Fibroblast of pulmonary artery (primary cell): ENCODE data around the gene CCR7.

ENCODE experiments used
- DNase-seq: peaks from one replicate; pipeline ENCODE4 v3.0.0-alpha.2; 2010; ENCODE audit warnings: low read depth
- H3K4me3 ChIP-seq: replicated peaks from 2 replicates; pipeline ENCODE4 v1.5.1; 2011; ENCODE audit warnings: low read depth, mild to moderate bottlenecking, control low read depth, low read length, moderate library complexity
- TF ChIP-seq, protein P1 (sequence below): IDR thresholded peaks from 2 replicates; pipeline ENCODE4 v1.5.1; 2011; ENCODE audit warnings: mild to moderate bottlenecking, control low read depth, low read length, inconsistent platforms; ENCODE audit errors: missing control alignments

Gene CCR7

DNA sequence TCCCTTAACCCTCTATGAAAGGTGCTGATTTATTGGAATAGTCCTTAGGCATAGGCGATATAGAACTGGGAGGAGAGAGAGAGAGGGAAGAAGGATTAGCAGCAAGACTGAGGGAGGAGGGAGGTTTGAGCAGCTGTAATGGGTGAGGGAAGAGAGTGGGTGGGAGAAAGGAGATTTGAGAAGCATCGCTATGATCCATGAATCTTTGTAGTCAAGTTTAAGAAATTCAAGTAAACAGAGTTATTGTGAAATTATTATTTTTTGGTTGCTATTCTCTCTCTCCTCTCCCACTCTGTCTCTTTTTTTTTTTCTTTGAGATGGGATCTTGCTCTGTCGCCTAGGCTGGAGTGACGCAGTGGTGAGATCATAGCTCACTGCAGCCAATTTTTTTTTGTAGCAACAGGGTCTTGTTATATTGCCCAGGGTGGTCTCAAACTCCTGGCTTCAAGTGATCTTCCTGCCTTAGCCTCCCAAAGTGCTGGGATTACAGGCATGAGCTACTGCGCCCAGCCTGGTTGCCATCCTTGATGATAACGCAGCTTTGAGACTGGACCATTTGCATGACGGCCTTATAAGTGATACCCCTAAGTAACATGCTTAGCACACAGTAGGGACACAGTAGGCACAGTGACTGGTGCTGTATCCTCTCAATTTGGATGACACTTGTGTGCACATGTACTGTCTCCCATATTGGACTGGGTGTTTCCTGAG, 42.9 kb downstream of the CCR7 start:
- H3K4me3 ChIP-seq = no peak overlapping the region
- TF ChIP-seq, protein P1, sequence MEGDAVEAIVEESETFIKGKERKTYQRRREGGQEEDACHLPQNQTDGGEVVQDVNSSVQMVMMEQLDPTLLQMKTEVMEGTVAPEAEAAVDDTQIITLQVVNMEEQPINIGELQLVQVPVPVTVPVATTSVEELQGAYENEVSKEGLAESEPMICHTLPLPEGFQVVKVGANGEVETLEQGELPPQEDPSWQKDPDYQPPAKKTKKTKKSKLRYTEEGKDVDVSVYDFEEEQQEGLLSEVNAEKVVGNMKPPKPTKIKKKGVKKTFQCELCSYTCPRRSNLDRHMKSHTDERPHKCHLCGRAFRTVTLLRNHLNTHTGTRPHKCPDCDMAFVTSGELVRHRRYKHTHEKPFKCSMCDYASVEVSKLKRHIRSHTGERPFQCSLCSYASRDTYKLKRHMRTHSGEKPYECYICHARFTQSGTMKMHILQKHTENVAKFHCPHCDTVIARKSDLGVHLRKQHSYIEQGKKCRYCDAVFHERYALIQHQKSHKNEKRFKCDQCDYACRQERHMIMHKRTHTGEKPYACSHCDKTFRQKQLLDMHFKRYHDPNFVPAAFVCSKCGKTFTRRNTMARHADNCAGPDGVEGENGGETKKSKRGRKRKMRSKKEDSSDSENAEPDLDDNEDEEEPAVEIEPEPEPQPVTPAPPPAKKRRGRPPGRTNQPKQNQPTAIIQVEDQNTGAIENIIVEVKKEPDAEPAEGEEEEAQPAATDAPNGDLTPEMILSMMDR = no peak
- no peak for DNase-seq

DNA sequence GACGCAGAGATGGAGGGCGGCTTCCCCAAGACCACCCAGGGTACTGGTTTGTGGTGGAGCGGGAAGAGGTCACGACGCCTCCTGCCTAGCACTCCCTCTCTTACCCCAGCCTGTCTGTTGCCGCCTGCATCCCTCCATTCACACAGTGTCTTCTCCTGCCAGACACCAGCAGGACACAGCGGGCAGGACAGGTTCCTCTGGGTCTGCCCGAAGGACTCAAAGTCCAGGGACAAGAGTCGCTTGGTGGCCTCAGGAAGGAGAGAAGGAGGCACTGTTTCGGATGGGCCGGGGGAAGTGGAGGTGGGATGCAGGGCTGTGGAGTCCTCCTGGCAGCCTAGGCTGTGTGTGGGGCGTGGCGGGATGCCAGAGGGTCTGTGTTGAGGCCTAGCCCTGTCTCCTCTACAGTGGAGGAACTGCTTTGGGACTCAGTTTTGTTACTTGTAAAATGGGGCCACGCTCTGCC, 44.2 kb downstream of the CCR7 start:
- H3K4me3 ChIP-seq = no peak overlapping the region
- DNase-seq = no peak
- TF ChIP-seq, protein P1 = no peak

- no peak overlapping the region for H3K4me3 ChIP-seq
- DNase-seq = no peak
- TF ChIP-seq, protein P1 = no peak
These were observed 46.0 kb downstream of the CCR7 start for GRCh38 chr17:40519089-40519775.

DNA sequence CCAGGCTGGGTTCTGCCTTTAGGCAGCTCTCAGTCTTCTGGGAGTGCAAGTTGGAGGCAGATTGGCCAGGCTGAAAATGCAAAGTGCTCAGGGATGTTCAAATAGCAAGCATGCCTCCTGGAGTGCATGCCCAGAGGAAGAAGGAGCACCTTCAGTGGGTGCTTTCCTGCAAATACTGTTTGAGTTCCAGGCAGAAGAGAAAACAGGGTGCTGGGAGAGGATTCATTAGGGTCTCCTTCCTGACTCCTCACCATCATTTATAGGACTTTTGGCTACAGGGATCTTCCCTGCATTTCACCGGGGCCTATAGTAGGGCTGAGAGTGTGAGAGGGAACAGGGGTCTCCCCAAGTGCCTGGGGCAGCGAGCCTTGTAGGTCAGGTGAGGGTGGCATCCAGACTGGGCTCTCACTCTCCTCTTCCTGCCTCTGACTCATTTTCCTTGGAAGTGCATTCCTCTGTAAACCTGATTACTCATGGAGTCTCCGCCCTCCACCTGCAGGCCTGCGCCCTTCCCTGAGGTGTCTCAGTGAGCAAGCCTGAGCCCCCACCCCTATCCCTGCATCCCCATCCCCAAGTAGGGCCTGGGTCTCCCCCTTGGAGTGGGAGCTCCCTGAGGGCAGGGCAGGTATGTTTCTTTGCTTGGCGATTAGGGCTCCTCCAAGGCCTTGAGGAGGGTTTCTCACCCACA, 46.7 kb downstream of the CCR7 start:
- no peak overlapping the region for H3K4me3 ChIP-seq
- no peak for DNase-seq
- TF ChIP-seq, protein P1 = no peak

DNA sequence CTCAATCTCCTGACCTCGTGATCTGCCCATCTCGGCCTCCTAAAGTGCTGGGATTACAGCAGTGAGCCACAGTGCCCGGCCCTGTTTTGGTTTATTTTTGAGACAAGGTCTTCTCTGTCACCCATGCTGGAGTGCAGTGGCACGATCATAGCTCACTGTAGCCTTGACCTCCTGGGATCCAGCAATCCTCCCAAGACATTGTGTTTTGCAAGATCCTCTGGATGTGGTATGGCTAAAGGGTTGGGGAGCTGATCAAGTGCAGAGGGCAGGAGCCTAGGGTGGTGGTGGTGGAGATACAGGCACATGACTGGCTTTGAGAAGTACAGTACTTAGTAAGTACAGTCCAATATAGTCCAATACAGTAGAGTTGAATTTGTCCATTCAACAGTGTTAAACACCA, 47.3 kb downstream of the CCR7 start:
- TF ChIP-seq, protein P1 = no peak
- no peak for DNase-seq
- H3K4me3 ChIP-seq = no peak overlapping the region

DNA sequence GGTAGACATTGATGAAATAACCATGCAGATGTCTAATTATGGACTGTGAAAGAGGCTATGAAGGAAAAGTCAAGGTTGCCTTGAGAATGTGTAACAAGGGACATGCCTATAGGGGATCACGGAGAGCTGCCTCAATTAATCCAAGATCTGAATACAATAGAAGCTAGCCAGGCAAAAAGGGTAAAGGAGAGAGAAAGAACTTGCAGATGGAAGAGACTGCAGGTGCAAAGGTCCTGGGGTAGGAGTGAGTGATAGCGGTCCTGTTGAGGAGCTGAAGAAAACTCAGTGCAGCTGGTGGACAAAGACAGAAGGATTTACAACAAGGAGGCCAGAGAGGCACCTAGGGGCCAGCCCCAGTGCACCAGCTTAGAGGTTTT, 48.0 kb downstream of the CCR7 start:
- no peak for DNase-seq
- TF ChIP-seq, protein P1 = no peak
- H3K4me3 ChIP-seq = no peak overlapping the region
